ENCODE results near the gene CEP72. TPM values are rescaled to one million over a fixed set of nuclear protein-coding genes. Genes with fewer than 3 reads are reported as not detected.

CEP72 gene
- total RNA-seq, 1 donor from 2014 or later, result 0.32 TPM

DNA sequence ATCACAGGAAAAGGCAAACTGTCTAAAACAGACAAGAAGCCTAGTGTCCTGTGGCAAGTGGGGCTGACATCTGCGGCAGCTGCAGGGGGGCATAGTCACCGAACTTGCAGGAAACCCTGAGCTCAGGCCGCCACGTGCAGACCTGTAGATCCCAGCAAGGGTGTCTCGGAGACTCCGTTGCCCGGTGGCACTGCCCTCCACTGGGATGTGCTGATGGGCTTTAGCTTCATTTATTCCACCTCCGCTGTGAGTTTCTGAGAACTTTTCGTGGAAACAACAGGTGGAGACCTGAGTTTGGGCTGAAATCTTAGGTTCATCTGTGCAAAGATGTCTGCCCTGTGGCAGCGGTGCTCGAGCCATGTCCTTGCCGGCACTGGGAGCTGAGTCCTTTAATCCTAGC is 22.1 kb downstream of the CEP72 start:
- DNase-seq (ENCODE audit: low spot score in 2 of 2), result no peak
- intact Hi-C loops (cut with DNase I), result no loop called here

GRCh38 chr5:635306-636055 is 23.3 kb downstream of the CEP72 start:
- intact Hi-C loops (cut with DNase I), result no loop called here
- Histone ChIP-seq H3K4me1 (no peaks in the 10 kb centered on the region), H3K36me3 (peaks cover 11 to 39% of the 10 kb centered on the region in 2 donors), H3K27ac (no peak overlapping the region), H3K9me3 (no peaks in the 10 kb centered on the region), H3K27me3 (no peaks in the 10 kb centered on the region), H3K4me3 (no peak overlapping the region)
- TF ChIP-seq CTCF (IDR thresholded peaks at IDR 0.05), result no peak
- DNase-seq (ENCODE audit: low spot score in 2 of 2), result no peak

More for the DNA sequence above, 22.1 kb downstream of the CEP72 start:
- Histone ChIP-seq H3K9me3 (no peaks in the 10 kb centered on the region), H3K4me3 (no peak overlapping the region), H3K4me1 (no peaks in the 10 kb centered on the region), H3K27me3 (no peaks in the 10 kb centered on the region), H3K27ac (no peak overlapping the region), H3K36me3 (peaks cover 7 to 27% of the 10 kb centered on the region in 2 donors)
- no peak for TF ChIP-seq CTCF (IDR thresholded peaks at IDR 0.05)

GRCh38 chr5:636951-637350 is 24.8 kb downstream of the CEP72 start:
- no peaks in the 10 kb centered on the region for H3K27me3 ChIP-seq
- peaks cover 16 to 48% of the 10 kb centered on the region in 2 donors for H3K36me3 ChIP-seq
- no peak overlapping the region for H3K27ac ChIP-seq
- no peak overlapping the region for H3K4me3 ChIP-seq
- no peaks in the 10 kb centered on the region for H3K9me3 ChIP-seq
- intact Hi-C loops (cut with DNase I), result no loop called here
- H3K4me1 ChIP-seq, result no peaks in the 10 kb centered on the region
- no peak for DNase-seq (ENCODE audit: low spot score in 2 of 2)
- no peak for TF ChIP-seq CTCF (IDR thresholded peaks at IDR 0.05)

- peaks cover 16 to 48% of the 10 kb centered on the region in 2 donors for H3K36me3 ChIP-seq
- no peak for TF ChIP-seq CTCF (IDR thresholded peaks at IDR 0.05)
- no peak for DNase-seq (ENCODE audit: low spot score in 2 of 2)
- intact Hi-C loops (cut with DNase I), result no loop called here
- H3K27ac ChIP-seq, result no peak overlapping the region
- no peaks in the 10 kb centered on the region for H3K4me1 ChIP-seq
- H3K27me3 ChIP-seq, result no peaks in the 10 kb centered on the region
- no peak overlapping the region for H3K4me3 ChIP-seq
- H3K9me3 ChIP-seq, result no peaks in the 10 kb centered on the region
These were observed 25.7 kb downstream of the CEP72 start for GRCh38 chr5:637581-638450.

DNA sequence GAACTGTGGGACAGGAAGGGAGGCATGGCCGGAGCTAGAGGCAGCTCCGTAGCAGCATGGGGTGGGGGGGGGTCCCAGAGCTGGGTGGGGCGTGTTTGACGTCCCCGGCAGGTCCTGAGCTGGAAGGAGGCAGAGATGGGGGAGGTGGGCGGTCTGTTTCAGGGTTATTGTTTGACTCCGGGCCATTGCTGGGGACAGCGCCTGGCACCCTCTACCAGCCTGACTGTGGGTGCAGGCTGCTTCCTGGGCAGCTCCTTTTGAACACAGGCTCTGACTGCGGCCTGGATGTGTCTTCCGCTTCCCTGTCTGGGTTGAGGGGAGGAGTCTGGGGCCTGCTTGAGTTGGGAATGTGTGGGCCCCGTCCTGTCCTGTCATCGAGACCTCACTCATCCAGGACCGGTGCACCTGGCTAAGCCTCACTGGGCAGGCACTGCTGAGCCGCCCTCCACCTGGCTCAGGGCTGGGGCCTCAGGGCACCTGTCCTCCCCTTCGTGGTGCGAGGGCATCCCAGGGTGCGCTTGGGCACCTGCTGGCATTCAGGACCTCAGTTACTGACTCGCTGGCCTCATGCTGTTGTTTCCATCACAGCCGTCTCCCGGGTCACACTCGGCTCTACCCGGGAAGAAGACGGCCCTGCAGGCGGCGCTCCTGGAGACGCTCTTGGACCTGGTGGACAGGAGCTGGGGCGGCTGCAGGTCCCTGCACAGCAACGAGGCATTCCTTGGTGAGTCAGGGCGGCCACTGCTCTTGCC is 26.5 kb downstream of the CEP72 start:
- TF ChIP-seq CTCF (IDR thresholded peaks at IDR 0.05), result no peak
- intact Hi-C loops (cut with DNase I), result no loop called here
- no peak overlapping the region for H3K27ac ChIP-seq
- H3K4me1 ChIP-seq, result no peaks in the 10 kb centered on the region
- no peaks in the 10 kb centered on the region for H3K27me3 ChIP-seq
- H3K4me3 ChIP-seq, result no peak overlapping the region
- DNase-seq (ENCODE audit: low spot score in 2 of 2), result no peak
- peaks cover 16 to 48% of the 10 kb centered on the region in 2 donors for H3K36me3 ChIP-seq
- H3K9me3 ChIP-seq, result no peaks in the 10 kb centered on the region

Data from ascending aorta (tissue), 2 donors.